NB4 (cell line): ENCODE data around the gene SSR2.

Experiments
- MYC ChIP-seq: IDR thresholded peaks from 2 replicates; pipeline ENCODE4 v1.6.1; 2011; ENCODE audit warnings: low read depth, low read length
- POLR2A ChIP-seq: IDR thresholded peaks from 2 replicates; pipeline ENCODE4 v1.6.1; 2011; ENCODE audit warnings: mild to moderate bottlenecking; ENCODE audit not compliant: insufficient read length; ENCODE audit errors: extremely low read depth
- TF ChIP-seq, protein P1 (sequence below): IDR thresholded peaks from one replicate; pipeline ENCODE4 v1.5.1; 2012; ENCODE audit warnings: low read depth, low read length
- TF ChIP-seq, protein P2 (sequence below): IDR thresholded peaks from 2 replicates; pipeline ENCODE4 v1.6.1; 2011; ENCODE audit warnings: low read depth, low read length

DNA sequence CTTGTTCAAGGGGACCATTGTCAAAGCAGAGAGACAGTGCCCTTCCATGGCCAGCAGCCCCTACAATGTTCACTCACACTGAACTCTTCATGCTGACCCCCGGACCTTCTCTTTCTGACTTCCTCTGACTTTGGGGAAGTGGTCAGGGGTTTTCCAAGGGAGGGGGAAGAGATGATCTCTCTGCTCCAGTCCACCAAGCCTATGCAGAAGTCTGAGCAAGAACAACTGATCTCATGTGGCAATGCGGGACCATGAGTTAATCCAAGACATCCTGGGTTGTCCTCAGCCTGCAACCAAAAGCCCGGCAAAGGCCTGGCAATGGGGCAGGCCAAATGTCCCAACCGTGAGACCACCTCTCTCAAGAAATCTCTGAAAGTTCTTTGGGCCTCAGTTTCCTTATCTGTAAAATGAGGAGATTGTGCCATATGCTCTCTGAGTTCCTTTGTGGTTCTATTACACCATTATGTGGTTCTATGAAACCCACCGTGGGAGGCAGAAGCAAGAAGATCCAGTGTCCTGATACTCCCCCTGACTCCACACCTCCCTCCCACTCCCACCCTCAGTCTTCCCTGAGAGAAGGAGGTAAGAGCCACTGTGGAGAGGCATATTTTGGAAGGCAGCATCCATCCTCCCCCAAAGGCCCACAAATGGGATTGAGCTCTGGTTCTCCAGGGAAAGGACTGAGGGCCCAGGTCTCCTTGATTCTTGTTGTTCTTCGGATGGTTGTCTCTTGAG, 30.6 kb downstream of the SSR2 start:
- TF ChIP-seq, protein P1, sequence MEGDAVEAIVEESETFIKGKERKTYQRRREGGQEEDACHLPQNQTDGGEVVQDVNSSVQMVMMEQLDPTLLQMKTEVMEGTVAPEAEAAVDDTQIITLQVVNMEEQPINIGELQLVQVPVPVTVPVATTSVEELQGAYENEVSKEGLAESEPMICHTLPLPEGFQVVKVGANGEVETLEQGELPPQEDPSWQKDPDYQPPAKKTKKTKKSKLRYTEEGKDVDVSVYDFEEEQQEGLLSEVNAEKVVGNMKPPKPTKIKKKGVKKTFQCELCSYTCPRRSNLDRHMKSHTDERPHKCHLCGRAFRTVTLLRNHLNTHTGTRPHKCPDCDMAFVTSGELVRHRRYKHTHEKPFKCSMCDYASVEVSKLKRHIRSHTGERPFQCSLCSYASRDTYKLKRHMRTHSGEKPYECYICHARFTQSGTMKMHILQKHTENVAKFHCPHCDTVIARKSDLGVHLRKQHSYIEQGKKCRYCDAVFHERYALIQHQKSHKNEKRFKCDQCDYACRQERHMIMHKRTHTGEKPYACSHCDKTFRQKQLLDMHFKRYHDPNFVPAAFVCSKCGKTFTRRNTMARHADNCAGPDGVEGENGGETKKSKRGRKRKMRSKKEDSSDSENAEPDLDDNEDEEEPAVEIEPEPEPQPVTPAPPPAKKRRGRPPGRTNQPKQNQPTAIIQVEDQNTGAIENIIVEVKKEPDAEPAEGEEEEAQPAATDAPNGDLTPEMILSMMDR, result no peak
- TF ChIP-seq, protein P2, sequence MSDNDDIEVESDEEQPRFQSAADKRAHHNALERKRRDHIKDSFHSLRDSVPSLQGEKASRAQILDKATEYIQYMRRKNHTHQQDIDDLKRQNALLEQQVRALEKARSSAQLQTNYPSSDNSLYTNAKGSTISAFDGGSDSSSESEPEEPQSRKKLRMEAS, result 0 out of 2 replicates have a peak, but pooled peaks have one; percentile 1
- no peak for TF ChIP-seq POLR2A
- no peak; the same call in 1 of the 2 replicates for TF ChIP-seq MYC
